ENCODE measurements around the gene FOXO3.

DNA sequence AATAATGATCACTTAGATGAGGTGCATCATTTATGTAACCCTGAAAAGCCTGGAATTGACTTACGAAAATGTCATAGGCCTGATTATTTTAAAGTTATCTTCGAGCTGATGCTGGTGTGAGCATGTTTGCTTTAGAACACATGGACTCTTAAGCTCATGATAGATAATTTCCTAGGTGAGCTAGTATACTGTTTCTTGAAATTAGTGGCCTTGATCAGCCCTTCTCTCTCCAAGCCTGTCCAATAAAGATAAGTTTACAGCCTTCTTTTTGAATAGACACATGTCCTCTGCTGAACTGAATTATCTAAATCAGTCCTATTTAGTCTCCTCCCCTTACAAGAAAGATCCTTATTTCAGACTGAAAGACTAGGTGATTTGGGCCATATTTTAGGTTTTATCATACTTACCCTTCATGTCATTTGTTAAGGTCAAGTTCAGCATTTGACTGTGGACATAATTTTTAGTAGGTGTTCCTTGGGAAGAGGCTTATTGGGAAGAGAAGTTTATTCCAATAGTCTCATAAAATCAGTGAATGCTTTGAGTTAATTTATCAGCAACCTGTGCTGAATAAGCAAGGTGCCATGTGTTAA is 15.3 kb downstream of the FOXO3 start:
- TF ChIP-seq CTCF (optimal IDR thresholded peaks at IDR 0.05 in 1 of 3, IDR thresholded peaks at IDR 0.05 in 1 of 3, conservative IDR thresholded peaks at IDR 0.05 in 1 of 3; ENCODE audit: extremely low read depth in 1 of 3, insufficient read depth in 2 of 3, low read length in 3 of 3) (no peak), EZH2 (IDR thresholded peaks at IDR 0.05; ENCODE audit: low read length) (no peak)
